ENCODE measurements around the gene SORL1.

The SORL1 gene

GRCh38 chr11:121544956-121545355, 92.8 kb downstream of the SORL1 start:
- no peak for TF ChIP-seq CREB1 (IDR thresholded peaks at IDR 0.05; ENCODE audit: low read depth)
- TF ChIP-seq REST (IDR thresholded peaks at IDR 0.05; ENCODE audit: low read depth): no peak
- no peak for TF ChIP-seq YY1 (IDR thresholded peaks at IDR 0.05; ENCODE audit: low read depth)

DNA sequence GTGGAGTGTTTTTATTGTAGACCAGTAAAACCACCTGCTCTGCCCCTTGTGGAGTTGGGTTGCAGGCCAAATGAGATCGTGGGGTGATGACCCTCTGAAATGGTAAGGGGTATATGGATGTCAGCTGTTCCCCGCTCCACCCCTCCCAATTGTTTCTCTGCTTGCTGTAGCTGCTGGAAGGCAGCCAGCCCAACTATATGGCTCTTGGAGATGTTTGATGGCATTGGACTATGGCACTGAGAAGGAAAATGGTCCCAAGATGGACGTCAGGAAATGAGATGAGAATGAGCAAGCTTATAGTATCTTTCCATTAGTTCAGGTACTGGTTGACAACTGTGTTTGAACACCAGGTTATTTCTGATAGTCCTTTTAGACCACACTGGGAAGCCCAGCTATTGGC, 95.5 kb downstream of the SORL1 start:
- TF ChIP-seq NFIC (IDR thresholded peaks at IDR 0.05): no peak
- TF ChIP-seq, protein P1, sequence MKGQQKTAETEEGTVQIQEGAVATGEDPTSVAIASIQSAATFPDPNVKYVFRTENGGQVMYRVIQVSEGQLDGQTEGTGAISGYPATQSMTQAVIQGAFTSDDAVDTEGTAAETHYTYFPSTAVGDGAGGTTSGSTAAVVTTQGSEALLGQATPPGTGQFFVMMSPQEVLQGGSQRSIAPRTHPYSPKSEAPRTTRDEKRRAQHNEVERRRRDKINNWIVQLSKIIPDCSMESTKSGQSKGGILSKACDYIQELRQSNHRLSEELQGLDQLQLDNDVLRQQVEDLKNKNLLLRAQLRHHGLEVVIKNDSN (IDR thresholded peaks at IDR 0.05): no peak
- no peak for TF ChIP-seq TEAD4 (IDR thresholded peaks at IDR 0.05)
- no peak for TF ChIP-seq EGR1 (IDR thresholded peaks at IDR 0.05)
- no peak for TF ChIP-seq FOXM1 (IDR thresholded peaks at IDR 0.05; ENCODE audit: borderline replicate concordance, low read depth)
- TF ChIP-seq YY1 (IDR thresholded peaks at IDR 0.05; ENCODE audit: low read depth): no peak
- TF ChIP-seq EP300 (IDR thresholded peaks at IDR 0.05; ENCODE audit: borderline replicate concordance): no peak
- TF ChIP-seq ZBTB7A (IDR thresholded peaks at IDR 0.05; ENCODE audit: low read depth): no peak
- no peak for TF ChIP-seq TAF1 (IDR thresholded peaks at IDR 0.05; ENCODE audit: low read depth)
- TF ChIP-seq RAD21 (IDR thresholded peaks at IDR 0.05; ENCODE audit: low read depth): no peak
- TF ChIP-seq TCF12 (IDR thresholded peaks at IDR 0.05; ENCODE audit: low read depth): no peak
- no peak for TF ChIP-seq CREB1 (IDR thresholded peaks at IDR 0.05; ENCODE audit: low read depth)
- TF ChIP-seq, protein P2, sequence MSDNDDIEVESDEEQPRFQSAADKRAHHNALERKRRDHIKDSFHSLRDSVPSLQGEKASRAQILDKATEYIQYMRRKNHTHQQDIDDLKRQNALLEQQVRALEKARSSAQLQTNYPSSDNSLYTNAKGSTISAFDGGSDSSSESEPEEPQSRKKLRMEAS (IDR thresholded peaks at IDR 0.05): no peak
- no peak for TF ChIP-seq REST (IDR thresholded peaks at IDR 0.05; ENCODE audit: low read depth)
- no peak for TF ChIP-seq CEBPB (IDR thresholded peaks at IDR 0.05)

DNA sequence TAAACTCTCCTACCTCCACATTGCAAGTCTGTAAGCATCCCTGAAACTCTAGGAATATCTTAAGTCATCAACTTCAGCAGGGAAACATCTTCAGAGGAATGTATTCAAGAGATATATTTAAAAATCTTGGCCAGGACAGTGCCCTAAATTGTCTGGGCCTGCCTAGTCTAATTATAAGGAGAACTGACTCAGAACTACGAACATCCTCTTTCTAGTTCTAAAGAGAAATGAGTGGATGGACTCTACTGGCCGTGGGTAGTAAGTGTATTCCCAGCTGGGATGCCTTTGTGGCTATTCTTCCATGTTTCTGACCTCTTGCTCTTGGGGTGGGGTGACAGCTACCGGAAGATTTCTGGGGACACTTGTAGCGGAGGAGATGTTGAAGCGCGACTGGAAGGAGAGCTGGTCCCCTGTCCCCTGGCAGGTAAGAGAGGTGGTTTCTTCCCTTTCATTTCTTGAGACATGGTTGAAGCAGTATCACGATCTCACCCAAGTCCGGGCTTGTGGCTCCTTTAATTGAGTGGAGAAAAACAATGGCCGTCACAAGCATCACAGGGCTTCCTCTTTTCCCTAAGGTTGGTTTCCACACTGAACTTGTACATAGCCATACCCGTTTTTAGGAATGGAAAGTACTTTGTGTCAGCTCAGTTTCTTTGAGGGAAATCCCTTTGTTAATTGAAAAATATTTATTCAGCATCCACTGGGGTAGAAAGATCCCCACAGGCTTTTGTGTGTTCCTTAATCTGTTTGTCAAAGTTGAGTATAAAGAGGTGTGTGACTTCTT, 98.3 kb downstream of the SORL1 start:
- TF ChIP-seq RAD21 (IDR thresholded peaks at IDR 0.05; ENCODE audit: low read depth): no peak
- TF ChIP-seq ZBTB7A (IDR thresholded peaks at IDR 0.05; ENCODE audit: low read depth): no peak
- TF ChIP-seq, protein P1 (IDR thresholded peaks at IDR 0.05): no peak
- TF ChIP-seq CREB1 (IDR thresholded peaks at IDR 0.05; ENCODE audit: low read depth): no peak
- no peak for TF ChIP-seq FOXM1 (IDR thresholded peaks at IDR 0.05; ENCODE audit: borderline replicate concordance, low read depth)
- TF ChIP-seq, protein P2 (IDR thresholded peaks at IDR 0.05): no peak
- no peak for TF ChIP-seq EP300 (IDR thresholded peaks at IDR 0.05; ENCODE audit: borderline replicate concordance)
- no peak for TF ChIP-seq TEAD4 (IDR thresholded peaks at IDR 0.05)
- no peak for TF ChIP-seq NFIC (IDR thresholded peaks at IDR 0.05)
- TF ChIP-seq CEBPB (IDR thresholded peaks at IDR 0.05): no peak
- TF ChIP-seq TAF1 (IDR thresholded peaks at IDR 0.05; ENCODE audit: low read depth): no peak
- TF ChIP-seq YY1 (IDR thresholded peaks at IDR 0.05; ENCODE audit: low read depth): no peak

GRCh38 chr11:121551463-121551862, 99.3 kb downstream of the SORL1 start:
- TF ChIP-seq ZBTB7A (IDR thresholded peaks at IDR 0.05; ENCODE audit: low read depth): no peak
- TF ChIP-seq, protein P2 (IDR thresholded peaks at IDR 0.05): no peak
- TF ChIP-seq TCF12 (IDR thresholded peaks at IDR 0.05; ENCODE audit: low read depth): no peak
- no peak for TF ChIP-seq RAD21 (IDR thresholded peaks at IDR 0.05; ENCODE audit: low read depth)
- no peak for TF ChIP-seq FOXM1 (IDR thresholded peaks at IDR 0.05; ENCODE audit: borderline replicate concordance, low read depth)
- no peak for TF ChIP-seq EGR1 (IDR thresholded peaks at IDR 0.05)
- no peak for TF ChIP-seq NFIC (IDR thresholded peaks at IDR 0.05)

DNA sequence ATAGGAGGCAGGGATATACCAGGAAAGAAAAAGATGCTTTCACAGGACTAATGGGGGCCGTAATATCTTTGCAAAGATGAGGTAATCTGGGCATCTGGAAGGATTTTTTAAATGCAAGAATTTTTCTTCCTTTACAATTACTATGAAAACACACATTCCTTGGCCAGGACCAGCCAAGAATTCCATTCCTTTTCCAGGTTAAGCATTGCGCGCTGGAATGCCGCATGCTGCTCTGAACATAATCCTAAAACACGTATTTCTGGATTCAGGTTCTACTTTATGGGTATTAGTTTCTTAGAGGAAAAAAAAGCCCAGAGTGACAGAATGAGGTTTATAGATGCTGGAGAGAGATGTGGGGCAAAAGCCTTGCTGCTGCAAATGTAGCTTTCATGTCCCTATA, 100.0 kb downstream of the SORL1 start:
- TF ChIP-seq TAF1 (IDR thresholded peaks at IDR 0.05; ENCODE audit: low read depth) (no peak), TCF12 (IDR thresholded peaks at IDR 0.05; ENCODE audit: low read depth) (no peak)

DNA sequence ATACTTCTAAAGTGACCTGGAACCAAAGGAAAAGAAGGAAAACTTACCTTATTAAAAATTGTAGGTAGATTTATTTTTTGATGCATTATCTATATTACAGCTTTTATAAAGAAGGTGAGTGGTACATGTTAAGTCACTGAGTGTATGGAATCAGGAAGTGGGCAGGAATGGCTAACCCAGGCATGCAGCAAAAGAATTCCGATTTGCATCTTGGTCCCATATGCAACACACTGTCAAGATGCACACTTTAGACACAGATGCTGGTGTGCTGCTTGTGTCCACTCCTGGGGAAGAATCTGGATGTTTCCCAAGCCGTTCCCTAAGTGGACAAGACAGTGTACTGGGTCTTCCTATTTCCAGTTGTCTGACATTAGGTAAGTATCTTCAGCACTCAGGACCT, 100.5 kb downstream of the SORL1 start:
- no peak for TF ChIP-seq TAF1 (IDR thresholded peaks at IDR 0.05; ENCODE audit: low read depth)
- no peak for TF ChIP-seq CREB1 (IDR thresholded peaks at IDR 0.05; ENCODE audit: low read depth)
- no peak for TF ChIP-seq TCF12 (IDR thresholded peaks at IDR 0.05; ENCODE audit: low read depth)
- TF ChIP-seq FOXM1 (IDR thresholded peaks at IDR 0.05; ENCODE audit: borderline replicate concordance, low read depth): no peak
- no peak for TF ChIP-seq RAD21 (IDR thresholded peaks at IDR 0.05; ENCODE audit: low read depth)
- no peak for TF ChIP-seq NFIC (IDR thresholded peaks at IDR 0.05)
- no peak for TF ChIP-seq CEBPB (IDR thresholded peaks at IDR 0.05)
- TF ChIP-seq, protein P1 (IDR thresholded peaks at IDR 0.05): no peak
- TF ChIP-seq, protein P2 (IDR thresholded peaks at IDR 0.05): no peak
- TF ChIP-seq EGR1 (IDR thresholded peaks at IDR 0.05): no peak
- TF ChIP-seq TEAD4 (IDR thresholded peaks at IDR 0.05): no peak
- no peak for TF ChIP-seq ZBTB7A (IDR thresholded peaks at IDR 0.05; ENCODE audit: low read depth)
- TF ChIP-seq REST (IDR thresholded peaks at IDR 0.05; ENCODE audit: low read depth): no peak
- no peak for TF ChIP-seq YY1 (IDR thresholded peaks at IDR 0.05; ENCODE audit: low read depth)
- TF ChIP-seq EP300 (IDR thresholded peaks at IDR 0.05; ENCODE audit: borderline replicate concordance): no peak
